RPMI7951 (cell line): Measurements from ENCODE around the gene MTCH1. TPM values are rescaled to one million over a fixed set of nuclear protein-coding genes. Genes with fewer than 3 reads are reported as not detected.

Experiments used
- DNase-seq: peaks from one replicate; pipeline ENCODE4 v3.0.0-alpha.2; 2012; ENCODE audit warnings: low read depth
- total RNA-seq: library from RNA; depleted of rRNA; stranded (reverse); fragments of >200 nt; shearing (Covaris generic); gene quantifications from 2 replicates; pipeline ENCODE4 v1.2.3, GENCODE V29; 2014; rRNA removed

Gene MTCH1
- total RNA-seq, 1 experiment from 2014 or later: 226 TPM

DNA sequence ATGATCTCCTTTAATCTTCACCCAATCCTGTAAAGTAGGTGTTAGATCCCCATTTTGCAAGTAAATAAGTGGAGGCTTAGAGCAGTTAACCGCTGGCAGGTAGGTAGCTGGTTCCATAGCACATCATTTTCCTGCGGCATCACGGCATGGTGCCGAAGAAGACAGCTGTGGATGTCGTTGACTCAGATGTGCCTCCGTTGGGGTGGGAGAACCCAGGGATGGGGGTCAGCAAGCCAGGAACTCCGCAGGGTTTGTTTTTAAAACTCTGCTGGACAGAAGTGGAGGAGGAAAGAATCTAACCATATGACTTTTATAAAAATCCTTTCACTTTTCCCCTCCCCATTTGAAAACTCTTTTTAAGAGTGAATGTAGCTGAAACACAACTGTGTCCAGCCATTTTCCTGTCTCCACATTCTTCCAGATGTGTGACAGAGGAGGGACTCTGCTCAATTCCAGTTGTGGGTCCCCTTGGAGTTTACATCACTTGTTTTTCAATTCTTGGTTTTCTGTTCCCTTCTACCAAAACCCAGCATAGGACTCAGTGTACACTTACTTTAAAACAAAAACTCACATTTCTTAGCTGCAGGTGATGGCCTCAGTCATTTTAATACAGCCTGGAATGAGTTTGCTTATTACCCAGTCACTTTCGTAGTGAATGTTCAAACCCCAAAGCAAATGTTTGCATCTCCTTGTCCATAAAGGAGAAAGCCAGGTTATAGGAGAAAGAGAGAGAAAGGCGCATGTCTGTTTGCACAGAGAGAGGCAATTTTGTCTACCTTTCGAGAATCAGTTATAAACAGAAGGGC is 59.1 kb downstream of the MTCH1 start:
- DNase-seq: no peak

GRCh38 chr6:36925809-36926208 is 60.2 kb downstream of the MTCH1 start:
- no peak for DNase-seq

GRCh38 chr6:36924778-36925374 is 61.1 kb downstream of the MTCH1 start:
- DNase-seq: no peak

GRCh38 chr6:36924131-36924530 is 61.9 kb downstream of the MTCH1 start:
- no peak for DNase-seq

GRCh38 chr6:36920546-36920945 is 65.5 kb downstream of the MTCH1 start:
- no peak for DNase-seq

- no peak for DNase-seq
Observed at GRCh38 chr6:36920049-36920448, 65.9 kb downstream of the MTCH1 start.

Other genes starting within 250 kb of the MTCH1 start
- not detected in 2 replicates for gene CPNE5, start 146.8 kb downstream of the MTCH1 start, total RNA-seq
- 51.9 and 52.4 TPM in 2 replicates for gene PPIL1, start 111.4 kb downstream of the MTCH1 start, total RNA-seq
- 36.3 and 38.9 TPM in 2 replicates for gene C6orf89, start 100.2 kb downstream of the MTCH1 start, total RNA-seq
- gene PI16, start 31.5 kb downstream of the MTCH1 start, total RNA-seq: not detected in 2 replicates
- gene FGD2, start 19.5 kb upstream of the MTCH1 start, total RNA-seq: not detected in 2 replicates
- 7.7 and 8.2 TPM in 2 replicates for gene PIM1, start 184.0 kb upstream of the MTCH1 start, total RNA-seq